HepG2 (cell line): ENCODE data around the gene TMEM63B. TPM values are rescaled to one million over a fixed set of nuclear protein-coding genes. Genes with fewer than 3 reads are reported as not detected.

Source experiments
- CREB1 ChIP-seq, 2 experiments: fragments of 450-650 bp in 1 of 2; IDR thresholded peaks; 2 replicates each; pipeline ENCODE4 v1.6.1; 2016 to 2017; ENCODE audit warnings: control low read depth in 1 of 2, mild to moderate bottlenecking in 1 of 2, missing compliant biosample characterization in 1 of 2, missing genetic modification characterization in 1 of 2
- FLYWCH1 ChIP-seq: sonication (generic); formaldehyde crosslinking; IDR thresholded peaks from 2 replicates; pipeline ENCODE4 v1.8.1; 2023; ENCODE audit warnings: mild to moderate bottlenecking, missing genetic modification reagents
- HMG20B ChIP-seq: conservative IDR thresholded peaks from 2 replicates; pipeline ENCODE4 v1.6.1; 2016; ENCODE audit warnings: missing genetic modification reagents, missing compliant biosample characterization
- IRF9 ChIP-seq: sonication (generic); formaldehyde crosslinking; IDR thresholded peaks from 2 replicates; pipeline ENCODE4 v1.8.0; 2022; ENCODE audit warnings: missing genetic modification reagents, mild to moderate bottlenecking, borderline replicate concordance
- KLF12 ChIP-seq: sonication (generic); formaldehyde crosslinking; IDR thresholded peaks from 2 replicates; pipeline ENCODE4 v1.4.0; 2020; ENCODE audit warnings: missing genetic modification reagents, borderline replicate concordance
- LBX2 ChIP-seq: sonication (generic); formaldehyde crosslinking; IDR thresholded peaks from 2 replicates; pipeline ENCODE4 v1.5.0; 2020; ENCODE audit warnings: missing genetic modification reagents, mild to moderate bottlenecking, borderline replicate concordance
- MEF2D ChIP-seq: sonication (generic); formaldehyde crosslinking; IDR thresholded peaks from 2 replicates; pipeline ENCODE4 v1.5.1; 2020; ENCODE audit warnings: mild to moderate bottlenecking, missing genetic modification reagents
- MTA1 ChIP-seq: sonication (generic); formaldehyde crosslinking; IDR thresholded peaks from 2 replicates; pipeline ENCODE4 v1.4.0; 2020; ENCODE audit warnings: missing genetic modification reagents, mild to moderate bottlenecking, borderline replicate concordance
- NFATC3 ChIP-seq: sonication (generic); formaldehyde crosslinking; IDR thresholded peaks from 2 replicates; pipeline ENCODE4 v1.5.1; 2020; ENCODE audit warnings: mild to moderate bottlenecking, missing genetic modification reagents
- NFIB ChIP-seq: sonication (generic); formaldehyde crosslinking; IDR thresholded peaks from 2 replicates; pipeline ENCODE4 v1.9.0; 2021; ENCODE audit warnings: missing genetic modification reagents, mild to moderate bottlenecking, borderline replicate concordance
- RARG ChIP-seq: sonication (generic); formaldehyde crosslinking; IDR thresholded peaks from 2 replicates; pipeline ENCODE4 v1.4.0; 2020; ENCODE audit warnings: low read depth, mild to moderate bottlenecking, missing genetic modification reagents
- STAT6 ChIP-seq: sonication (generic); formaldehyde crosslinking; IDR thresholded peaks from 2 replicates; pipeline ENCODE4 v1.4.0; 2020; ENCODE audit warnings: missing genetic modification reagents, mild to moderate bottlenecking, borderline replicate concordance
- TMF1 ChIP-seq: sonication (generic); formaldehyde crosslinking; IDR thresholded peaks from 2 replicates; pipeline ENCODE4 v1.8.1; 2022; ENCODE audit warnings: low read depth, missing genetic modification reagents
- U2AF1 ChIP-seq: fragments of 200-400 bp; formaldehyde crosslinking; optimal IDR thresholded peaks from 2 replicates; pipeline ENCODE3; 2017; ENCODE audit warnings: mild to moderate bottlenecking, low read depth, low read length
- ZNF333 ChIP-seq: sonication (generic); formaldehyde crosslinking; IDR thresholded peaks from 2 replicates; pipeline ENCODE4 v1.4.0; 2020; ENCODE audit warnings: mild to moderate bottlenecking, missing genetic modification reagents, borderline replicate concordance
- ZNF710 ChIP-seq: sonication (generic); formaldehyde crosslinking; IDR thresholded peaks from 2 replicates; pipeline ENCODE4 v1.5.0; 2020; ENCODE audit warnings: mild to moderate bottlenecking, missing genetic modification reagents, borderline replicate concordance
- ZNF713 ChIP-seq: sonication (generic); formaldehyde crosslinking; IDR thresholded peaks from 2 replicates; pipeline ENCODE4 v1.4.0; 2020; ENCODE audit warnings: mild to moderate bottlenecking, missing genetic modification reagents
- ZNF788 ChIP-seq: sonication (generic); formaldehyde crosslinking; IDR thresholded peaks from 2 replicates; pipeline ENCODE4 v1.5.0; 2020; ENCODE audit warnings: mild to moderate bottlenecking, missing genetic modification reagents, borderline replicate concordance
- ZNF883 ChIP-seq: sonication (generic); formaldehyde crosslinking; IDR thresholded peaks from 2 replicates; pipeline ENCODE4 v1.5.1; 2020; ENCODE audit warnings: mild to moderate bottlenecking, missing genetic modification reagents; ENCODE audit errors: not compliant biosample characterization
- ZSCAN5A ChIP-seq: sonication (generic); formaldehyde crosslinking; IDR thresholded peaks from 2 replicates; pipeline ENCODE4 v1.8.0; 2022; ENCODE audit warnings: mild to moderate bottlenecking, missing genetic modification reagents, borderline replicate concordance
- polyA plus RNA-seq, 8 experiments: library from polyadenylated mRNA; depleted of rRNA in 3 of 8; stranded (reverse) in 7 of 8; unstranded in 1 of 8; fragments of >200 nt; fragmentation: Illumina TruSeq in 4 of 8; extraction: Trizol in 4 of 8; gene quantifications; 2 replicates each; pipeline versions ENCODE4 v1.2.1 to v1.2.3, GENCODE V29; 2011 to 2016; ENCODE audit warnings: low read depth in 4 of 8, missing spikeins in 1 of 8, mixed read lengths in 1 of 8; ENCODE audit not compliant: insufficient read depth in 1 of 8
- total RNA-seq, 5 experiments: library from RNA; depleted of rRNA; stranded (reverse); fragments of >200 nt; fragmentation: Illumina TruSeq; extraction: Trizol; gene quantifications; 2 replicates each; pipeline ENCODE4 v1.2.3, GENCODE V29; 2016; ENCODE audit warnings: low read depth in 1 of 5

TMEM63B gene
- total and polyA plus RNA-seq, 2 of the 13 experiments (the other 11 are each of a cell fraction or from before 2014, with no cell fraction given): 27.4 to 75.8 TPM

- TF ChIP-seq LBX2 (CRISPR knock-in tag): no peak
- TF ChIP-seq RARG: no peak
- TF ChIP-seq STAT6 (CRISPR knock-in tag): no peak
- no peak for TF ChIP-seq MTA1 (CRISPR knock-in tag)
- TF ChIP-seq ZSCAN5A (CRISPR knock-in tag): no peak
- no peak; the same call in 1 of the 2 replicates for TF ChIP-seq IRF9 (CRISPR knock-in tag)
- TF ChIP-seq MEF2D (CRISPR knock-in tag): no peak
- TF ChIP-seq TMF1 (CRISPR knock-in tag): no peak
- no peak for TF ChIP-seq NFIB (CRISPR knock-in tag)
- TF ChIP-seq ZNF788 (CRISPR knock-in tag): no peak
- peak; percentile 46 for TF ChIP-seq U2AF1
- 0 out of 2 replicates have a peak, but pooled peaks have one; percentile 21 for TF ChIP-seq NFATC3 (CRISPR knock-in tag)
- TF ChIP-seq HMG20B: no peak
- no peak for TF ChIP-seq ZNF883 (CRISPR knock-in tag)
- no peak for TF ChIP-seq FLYWCH1 (CRISPR knock-in tag)
- TF ChIP-seq KLF12 (CRISPR knock-in tag): no peak
- no peak for TF ChIP-seq CREB1 (IDR thresholded peaks at IDR 0.05)
- no peak for TF ChIP-seq CREB1 (CRISPR knock-in tag; IDR thresholded peaks at IDR 0.05)
- TF ChIP-seq ZNF333: no peak
- TF ChIP-seq ZNF713 (CRISPR knock-in tag): no peak
- TF ChIP-seq ZNF710 (CRISPR knock-in tag): no peak
Measured at GRCh38 chr6:44100088-44100550, 27.2 kb upstream of the TMEM63B start (continued).
